Fibroblast of lung (primary cell): ENCODE results near the gene RNASEH2C. TPM values are rescaled to one million over a fixed set of nuclear protein-coding genes. Genes with fewer than 3 reads are reported as not detected.

Experiments
- DNase-seq, 2 donors: peaks; one replicate each; pipeline versions ENCODE4 v3.0.0 to v3.0.0-alpha.2; 2010; ENCODE audit warnings: low read depth in 2 of 2
- H2AFZ ChIP-seq: 2 replicates; pipeline ENCODE4 v1.5.1; 2012; ENCODE audit warnings: low read length, control low read depth, inconsistent platforms
- H3K27ac ChIP-seq: 2 replicates; pipeline ENCODE4 v1.5.1; 2011; ENCODE audit warnings: low read length, control low read depth; ENCODE audit not compliant: insufficient read depth
- H3K27me3 ChIP-seq: 2 replicates; pipeline ENCODE4 v1.5.1; 2011; ENCODE audit warnings: mild to moderate bottlenecking, low read length; ENCODE audit not compliant: control insufficient read depth, insufficient read depth
- H3K36me3 ChIP-seq: 2 replicates; pipeline ENCODE4 v1.5.1; 2011; ENCODE audit warnings: low read length; ENCODE audit not compliant: control insufficient read depth, insufficient read depth
- H3K4me1 ChIP-seq: 2 replicates; pipeline ENCODE4 v1.5.1; 2011; ENCODE audit warnings: low read length; ENCODE audit not compliant: control insufficient read depth, insufficient read depth; ENCODE audit errors: extremely low read depth
- H3K4me2 ChIP-seq: 2 replicates; pipeline ENCODE4 v1.5.1; 2011; ENCODE audit warnings: low read length, control low read depth; ENCODE audit not compliant: insufficient read depth; ENCODE audit errors: extremely low read depth
- H3K4me3 ChIP-seq, 4 experiments: fragments of 200-600 bp in 1 of 4; sonication (generic) in 1 of 4; replicated peaks in 1 of 4; 2 replicates each; pipeline ENCODE4 v1.5.1; 2011 to 2016; ENCODE audit warnings: low read length in 4 of 4, low read depth in 3 of 4, mild to moderate bottlenecking in 3 of 4, control low read depth in 2 of 4, inconsistent platforms in 1 of 4, mixed read lengths in 1 of 4; ENCODE audit not compliant: insufficient read depth in 1 of 4; ENCODE audit errors: control extremely low read depth in 1 of 4
- H3K79me2 ChIP-seq: 2 replicates; pipeline ENCODE4 v1.5.1; 2012; ENCODE audit warnings: mild to moderate bottlenecking, low read length, inconsistent platforms; ENCODE audit not compliant: control insufficient read depth, insufficient read depth
- H3K9ac ChIP-seq: 2 replicates; pipeline ENCODE4 v1.5.1; 2011; ENCODE audit warnings: mild to moderate bottlenecking, low read length, control low read depth; ENCODE audit not compliant: insufficient read depth
- H3K9me3 ChIP-seq: 2 replicates; pipeline ENCODE4 v1.5.1; 2012; ENCODE audit warnings: low read depth, low read length; ENCODE audit not compliant: control insufficient read depth, insufficient read depth
- H4K20me1 ChIP-seq: 2 replicates; pipeline ENCODE4 v1.5.1; 2011; ENCODE audit warnings: low read length; ENCODE audit not compliant: control insufficient read depth, insufficient read depth; ENCODE audit errors: extremely low read depth
- CTCF ChIP-seq, 2 donors: IDR thresholded peaks in 1 of 2; conservative IDR thresholded peaks in 1 of 2; 1 replicate in 1 of 2; 2 replicates in 1 of 2; pipeline ENCODE4 v1.5.1; 2011 to 2012; ENCODE audit warnings: low read length in 2 of 2, control low read depth in 1 of 2, inconsistent platforms in 1 of 2, low read depth in 1 of 2, mild to moderate bottlenecking in 1 of 2
- EZH2 ChIP-seq: IDR thresholded peaks from 2 replicates; pipeline ENCODE4 v1.5.1; 2012; ENCODE audit warnings: low read length, control low read depth, mild to moderate bottlenecking; ENCODE audit errors: missing control alignments
- polyA plus RNA-seq, 2 donors: library from polyadenylated mRNA; depleted of rRNA in 1 of 2; stranded (reverse) in 1 of 2; unstranded in 1 of 2; fragments of >200 nt; gene quantifications; 2 replicates each; pipeline ENCODE4 v1.2.1, GENCODE V29; 2011 to 2012; ENCODE audit warnings: missing spikeins in 1 of 2
- total RNA-seq: library from RNA; depleted of rRNA; stranded (reverse); fragments of >200 nt; gene quantifications from 2 replicates; pipeline ENCODE4 v1.2.1, GENCODE V29; 2014

The RNASEH2C gene
- total and polyA plus RNA-seq, 2 donors (not counting 1 experiment from before 2014, with no cell fraction given) = 12.6 to 29.1 TPM

- Histone ChIP-seq H3K4me1 (no peaks in the 10 kb centered on the region), H3K9ac (no peak overlapping the region), H3K4me3 (no peak overlapping the region), H3K36me3 (no peaks in the 10 kb centered on the region), H3K79me2 (no peaks in the 10 kb centered on the region), H3K27me3 (peaks cover 12% of the 10 kb centered on the region), H4K20me1 (no peaks in the 10 kb centered on the region), H2AFZ (no peak overlapping the region), H3K9me3 (no peaks in the 10 kb centered on the region), H3K27ac (no peak overlapping the region), H3K4me2 (no peak overlapping the region)
- TF ChIP-seq EZH2 (no peak), CTCF (conservative IDR thresholded peaks at IDR 0.05 in 1 of 2, IDR thresholded peaks at IDR 0.05 in 1 of 2; ENCODE audit: low read depth in 1 of 2, low read length in 2 of 2) (no peak)
- DNase-seq = no peak
Measured at GRCh38 chr11:65730461-65730860, 9.9 kb upstream of the RNASEH2C start.

- H3K4me2 ChIP-seq = no peak overlapping the region
- H3K9ac ChIP-seq = no peak overlapping the region
- H3K9me3 ChIP-seq = no peaks in the 10 kb centered on the region
- H3K79me2 ChIP-seq = no peaks in the 10 kb centered on the region
- DNase-seq = no peak
- H4K20me1 ChIP-seq = no peaks in the 10 kb centered on the region
- TF ChIP-seq CTCF (conservative IDR thresholded peaks at IDR 0.05 in 1 of 2, IDR thresholded peaks at IDR 0.05 in 1 of 2; ENCODE audit: low read depth in 1 of 2, low read length in 2 of 2) = no peak
- TF ChIP-seq EZH2 = no peak
- H3K27me3 ChIP-seq = peaks cover 11% of the 10 kb centered on the region
- no peak overlapping the region for H2AFZ ChIP-seq
- H3K27ac ChIP-seq = no peak overlapping the region
- no peaks in the 10 kb centered on the region for H3K4me1 ChIP-seq
- no peaks in the 10 kb centered on the region for H3K36me3 ChIP-seq
- H3K4me3 ChIP-seq = no peak overlapping the region
Measured at GRCh38 chr11:65727865-65728264, 7.3 kb upstream of the RNASEH2C start.

- no peak for DNase-seq
- TF ChIP-seq CTCF (conservative IDR thresholded peaks at IDR 0.05 in 1 of 2, IDR thresholded peaks at IDR 0.05 in 1 of 2; ENCODE audit: low read depth in 1 of 2, low read length in 2 of 2) (peak in 1 of 2 donors; percentile 8), EZH2 (no peak)
- Histone ChIP-seq H3K79me2 (no peaks in the 10 kb centered on the region), H3K4me2 (no peak overlapping the region), H4K20me1 (no peaks in the 10 kb centered on the region), H3K4me3 (no peak overlapping the region), H3K9me3 (no peaks in the 10 kb centered on the region), H3K36me3 (no peaks in the 10 kb centered on the region), H3K27me3 (peaks cover 11% of the 10 kb centered on the region), H3K4me1 (no peaks in the 10 kb centered on the region), H3K9ac (no peak overlapping the region), H3K27ac (no peak overlapping the region), H2AFZ (no peak overlapping the region)
Measured at GRCh38 chr11:65726660-65727059, 6.1 kb upstream of the RNASEH2C start.
